Hepatocyte (in vitro differentiated cells): ENCODE results near the gene VANGL2. TPM values are rescaled to one million over a fixed set of nuclear protein-coding genes. Genes with fewer than 3 reads are reported as not detected.

Source experiments
- DNase-seq: peaks from one replicate; pipeline ENCODE4 v3.0.0-alpha.2; 2016; ENCODE audit warnings: low spot score
- H2AFZ ChIP-seq: fragments of 200-600 bp; sonication (generic); 2 replicates; pipeline ENCODE4 v1.6.0; 2016; ENCODE audit warnings: antibody characterized with exemption, mild to moderate bottlenecking
- H3K27ac ChIP-seq: fragments of 200-600 bp; sonication (generic); 2 replicates; pipeline ENCODE4 v1.5.1; 2016; ENCODE audit warnings: mild to moderate bottlenecking
- H3K27me3 ChIP-seq: fragments of 200-600 bp; sonication (generic); 2 replicates; pipeline ENCODE4 v1.6.1; 2016
- H3K36me3 ChIP-seq: fragments of 200-600 bp; sonication (generic); replicated peaks from 2 replicates; pipeline ENCODE4 v1.5.1; 2016; ENCODE audit warnings: low read depth; ENCODE audit not compliant: insufficient read depth
- H3K4me1 ChIP-seq: fragments of 200-600 bp; sonication (generic); 2 replicates; pipeline ENCODE4 v1.5.1; 2016; ENCODE audit warnings: mild to moderate bottlenecking, moderate library complexity; ENCODE audit not compliant: insufficient read depth
- H3K4me2 ChIP-seq: fragments of 200-600 bp; sonication (generic); 2 replicates; pipeline ENCODE4 v1.6.0; 2016
- H3K4me3 ChIP-seq: fragments of 200-600 bp; sonication (generic); 2 replicates; pipeline ENCODE4 v1.5.1; 2016; ENCODE audit warnings: mild to moderate bottlenecking
- H3K79me2 ChIP-seq: fragments of 200-600 bp; sonication (generic); 2 replicates; pipeline ENCODE4 v1.6.0; 2017; ENCODE audit warnings: mild to moderate bottlenecking
- H3K9me2 ChIP-seq: fragments of 200-600 bp; sonication (generic); replicated peaks from 2 replicates; pipeline ENCODE4 v1.6.0; 2017; ENCODE audit warnings: mild to moderate bottlenecking; ENCODE audit not compliant: insufficient read depth
- H3K9me3 ChIP-seq: fragments of 200-600 bp; sonication (generic); 2 replicates; pipeline ENCODE4 v1.5.1; 2016; ENCODE audit warnings: low read depth, mild to moderate bottlenecking
- H4K20me1 ChIP-seq: fragments of 200-600 bp; sonication (generic); 2 replicates; pipeline ENCODE4 v1.6.0; 2016; ENCODE audit warnings: mild to moderate bottlenecking; ENCODE audit not compliant: insufficient read depth, poor library complexity, severe bottlenecking
- CTCF ChIP-seq: fragments of 200-600 bp; sonication (generic); IDR thresholded peaks from 2 replicates; pipeline ENCODE4 v1.5.1; 2016; ENCODE audit warnings: antibody characterized with exemption, mild to moderate bottlenecking; ENCODE audit not compliant: poor library complexity
- EZH2 ChIP-seq: fragments of 200-600 bp; sonication (generic); IDR thresholded peaks from 2 replicates; pipeline ENCODE4 v1.6.1; 2016; ENCODE audit warnings: antibody characterized with exemption, mild to moderate bottlenecking, borderline replicate concordance
- EZH2phosphoT487 ChIP-seq: fragments of 200-600 bp; sonication (generic); IDR thresholded peaks from one replicate; pipeline ENCODE4 v1.6.1; 2018; ENCODE audit warnings: antibody characterized with exemption, mild to moderate bottlenecking, low read depth, moderate library complexity; ENCODE audit not compliant: unreplicated experiment, severe bottlenecking
- WGBS: methylation state at CpG from one replicate; pipeline ENCODE4 v1.1.6; 2016; ENCODE audit warnings: low lambda C conversion rate; ENCODE audit errors: missing lambda C conversion rate; 5-methylcytosine and 5-hydroxymethylcytosine counted together
- polyA plus RNA-seq: library from polyadenylated mRNA; unstranded; fragments of >200 nt; fragmentation: Nextera tagmentation; extraction: Ambion mirVana; gene quantifications from 2 replicates; pipeline ENCODE4 v1.2.1, GENCODE V29; 2016
- total RNA-seq: library from RNA; depleted of rRNA; stranded (reverse); fragments of >200 nt; gene quantifications from 2 replicates; pipeline ENCODE4 v1.2.3, GENCODE V29; 2014

VANGL2 gene
- total and polyA plus RNA-seq, 2 experiments from 2014 or later, result 8.2 to 10.9 TPM

GRCh38 chr1:160367516-160367900 is 32.9 kb upstream of the VANGL2 start:
- Histone ChIP-seq H3K36me3 (no peaks in the 10 kb centered on the region), H3K9me2 (no peaks in the 10 kb centered on the region), H3K27ac (no peak overlapping the region), H3K79me2 (no peaks in the 10 kb centered on the region), H3K27me3 (no peaks in the 10 kb centered on the region), H2AFZ (no peak overlapping the region), H4K20me1 (no peaks in the 10 kb centered on the region), H3K4me3 (no peak overlapping the region), H3K4me2 (no peak overlapping the region), H3K4me1 (no peaks in the 10 kb centered on the region), H3K9me3 (no peaks in the 10 kb centered on the region)
- no peak for TF ChIP-seq EZH2
- no peak for TF ChIP-seq CTCF
- no peak for TF ChIP-seq EZH2phosphoT487
- DNase-seq, result no peak
- WGBS, result 90% methylated on average over 4 of the region's 4 CpGs

GRCh38 chr1:160367934-160368923 is 32.1 kb upstream of the VANGL2 start:
- Histone ChIP-seq H3K27ac (no peak overlapping the region), H3K36me3 (no peaks in the 10 kb centered on the region), H2AFZ (no peak overlapping the region), H3K9me2 (no peaks in the 10 kb centered on the region), H3K79me2 (no peaks in the 10 kb centered on the region), H3K4me2 (no peak overlapping the region), H4K20me1 (no peaks in the 10 kb centered on the region), H3K27me3 (no peaks in the 10 kb centered on the region), H3K4me3 (no peak overlapping the region), H3K9me3 (no peaks in the 10 kb centered on the region), H3K4me1 (no peaks in the 10 kb centered on the region)
- no peak for TF ChIP-seq CTCF
- TF ChIP-seq EZH2phosphoT487, result no peak
- TF ChIP-seq EZH2, result no peak
- DNase-seq, result no peak
- WGBS, result 93% methylated on average over 4 of the region's 4 CpGs

- no peaks in the 10 kb centered on the region for H3K9me3 ChIP-seq
Measured at GRCh38 chr1:160369087-160369486, 31.3 kb upstream of the VANGL2 start.

More at GRCh38 chr1:160369087-160369486, 31.3 kb upstream of the VANGL2 start:
- no peaks in the 10 kb centered on the region for H3K79me2 ChIP-seq
- no peak overlapping the region for H3K4me2 ChIP-seq
- H2AFZ ChIP-seq, result no peak overlapping the region
- no peaks in the 10 kb centered on the region for H3K27me3 ChIP-seq
- TF ChIP-seq CTCF, result no peak
- no peak for TF ChIP-seq EZH2
- no peak for TF ChIP-seq EZH2phosphoT487
- no peaks in the 10 kb centered on the region for H4K20me1 ChIP-seq
- DNase-seq, result no peak
- no peak overlapping the region for H3K4me3 ChIP-seq
- 92% methylated on average over 1 of the region's 1 CpG for WGBS
- H3K4me1 ChIP-seq, result no peaks in the 10 kb centered on the region
- H3K36me3 ChIP-seq, result no peaks in the 10 kb centered on the region
- H3K9me2 ChIP-seq, result no peaks in the 10 kb centered on the region
- H3K27ac ChIP-seq, result no peak overlapping the region
